Psoas muscle (tissue), 8 donors: ENCODE measurements around the gene IFI30. TPM values are rescaled to one million over a fixed set of nuclear protein-coding genes. Genes with fewer than 3 reads are reported as not detected.

Experiments
- ATAC-seq, 4 donors: fragments of 200-7000 bp; cut with Tn5 transposase; one replicate each; pipeline ENCODE4 v1.9.1; 2020; ENCODE audit warnings: moderate library complexity in 3 of 4, mild to moderate bottlenecking in 2 of 4
- DNase-seq, 2 donors: peaks; one replicate each; pipeline ENCODE4 v3.0.0-alpha.2; 2020
- H3K27ac ChIP-seq: fragments of 200-600 bp; one replicate; pipeline ENCODE4 v1.8.0; 2022
- H3K27me3 ChIP-seq, 3 donors: fragments of 200-600 bp in 1 of 3; one replicate each; pipeline versions ENCODE4 v1.6.1 to v1.8.0; 2013 to 2022; ENCODE audit warnings: low read length in 2 of 3, mild to moderate bottlenecking in 2 of 3, moderate library complexity in 1 of 3; ENCODE audit not compliant: insufficient read depth in 3 of 3
- H3K36me3 ChIP-seq, 2 donors: fragments of 200-600 bp in 1 of 2; one replicate each; pipeline versions ENCODE4 v1.6.1 to v1.8.0; 2013 to 2022; ENCODE audit warnings: low read depth in 1 of 2, mild to moderate bottlenecking in 1 of 2, moderate library complexity in 1 of 2; ENCODE audit not compliant: insufficient read depth in 1 of 2
- H3K4me1 ChIP-seq: fragments of 200-600 bp; one replicate; pipeline ENCODE4 v1.8.0; 2022
- H3K4me3 ChIP-seq: fragments of 200-600 bp; one replicate; pipeline ENCODE4 v1.8.0; 2022; ENCODE audit warnings: mild to moderate bottlenecking
- H3K9me3 ChIP-seq: fragments of 200-600 bp; one replicate; pipeline ENCODE4 v1.8.0; 2022
- CTCF ChIP-seq: fragments of 200-600 bp; IDR thresholded peaks from one replicate; pipeline ENCODE4 v1.8.0; 2022; ENCODE audit warnings: antibody characterized with exemption
- WGBS, 3 donors: extraction: QIAGEN DNeasy Blood & Tissue Kit; methylation state at CpG; one replicate each; pipeline versions ENCODE4 v1.1.6 to v1.1.7; 2013; 5-methylcytosine and 5-hydroxymethylcytosine counted together
- intact Hi-C, 2 donors: fragments of 100-400 bp; cut with DNase I; formaldehyde crosslinking; loops; one replicate each; pipeline versions ENCODE4 v1.11.0 to v1.14.2; 2022
- polyA plus RNA-seq, 3 donors: library from polyadenylated mRNA; stranded (reverse); fragments of 200-250 nt; gene quantifications; one replicate each; pipeline ENCODE4 v1.2.3, GENCODE V29; 2013
- total RNA-seq, 4 donors: library from RNA; stranded (reverse); fragmentation: NEBNext Ultra II Directional in 2 of 4; extraction: Animal tissue kit (Norgen Biotek cat#: 25700) in 2 of 4; gene quantifications; one replicate each; pipeline versions ENCODE4 v1.2.1 to v1.2.4, GENCODE V29; 2021 to 2023
- donor health status: healthy with polysubstance abuse.
- donor health status: DM: no; HTN: no; CAD: no; lungs with moderate emphysema.
- donor health status: Bipolar disorder and iron deficiency.
- donor health status: healthy.
- donor health status: DM: yes; HTN: yes; CAD: no.
- donor health status: DM: no; HTN: no; CAD: no.
- donor health status: DM: no; HTN: no; CAD: no.
- donor health status: DM: yes; HTN: yes; CAD: no.

Gene IFI30
- total and polyA plus RNA-seq, 7 donors, result 1.4 to 21.5 (median 10.1) TPM

- Histone ChIP-seq H3K4me3 (peak within 1 kb of the TSS; percentile 90), H3K27ac (peak within 1 kb of the TSS; percentile 93), H3K9me3 (no peaks in the 10 kb centered on the region), H3K36me3 (peaks cover 0 to 20% of the 10 kb centered on the region in 2 donors), H3K27me3 (no peaks in the 10 kb centered on the region), H3K4me1 (peaks cover 11% of the 10 kb centered on the region)
- peak; percentile 93 to 96 (median 94) for ATAC-seq
- no peak for TF ChIP-seq CTCF
- 0 to 1% (median 0%) methylated on average over 69 to 74 of the region's 74 CpGs for WGBS, 3 donors
- peak; percentile 100 for DNase-seq
- intact Hi-C loops, result no loop called here
These were observed 19.2 kb downstream of the IFI30 start, which contains the start of gene MPV17L2 for GRCh38 chr19:18192673-18193387. TSS of gene MPV17L2 (plus strand) at chr19:18193218. CDS start at chr19:18193282, 64 bp downstream.

- WGBS, 3 donors, result 4 to 5% (median 4%) methylated on average over 39 to 46 of the region's 46 CpGs
- Histone ChIP-seq H3K36me3 (peaks cover 0 to 28% of the 10 kb centered on the region in 2 donors), H3K27me3 (no peaks in the 10 kb centered on the region), H3K4me1 (peaks cover 11% of the 10 kb centered on the region), H3K9me3 (no peaks in the 10 kb centered on the region), H3K4me3 (peak overlapping the region; percentile 90), H3K27ac (peak overlapping the region; percentile 93)
- ATAC-seq, result no peak
- no peak for TF ChIP-seq CTCF
- peak in 1 of 2 donors; percentile 58 for DNase-seq
- intact Hi-C loops, result no loop called here
These were observed 20.0 kb downstream of the IFI30 start for GRCh38 chr19:18193388-18194180.

- DNase-seq, result no peak
- H3K4me1 ChIP-seq, result peaks cover 11% of the 10 kb centered on the region
- peaks cover 0 to 33% of the 10 kb centered on the region in 2 donors for H3K36me3 ChIP-seq
- no peak for ATAC-seq
- no peak for TF ChIP-seq CTCF
- WGBS, 3 donors, result 53 to 57% (median 57%) methylated on average over 12 of the region's 12 CpGs
- H3K27me3 ChIP-seq, result no peaks in the 10 kb centered on the region
- no peak overlapping the region for H3K27ac ChIP-seq
- intact Hi-C loops, result no loop called here
- H3K4me3 ChIP-seq, result peak overlapping the region; percentile 90
- H3K9me3 ChIP-seq, result no peaks in the 10 kb centered on the region
These were observed 20.5 kb downstream of the IFI30 start for GRCh38 chr19:18194181-18194530.

GRCh38 chr19:18194554-18195238, 21.1 kb downstream of the IFI30 start:
- DNase-seq, result peak in 1 of 2 donors; percentile 66
- intact Hi-C loops, result no loop called here

More at GRCh38 chr19:18194554-18195238, 21.1 kb downstream of the IFI30 start:
- no peak for TF ChIP-seq CTCF
- H3K9me3 ChIP-seq, result no peaks in the 10 kb centered on the region
- ATAC-seq, result no peak
- no peak overlapping the region for H3K27ac ChIP-seq
- peak overlapping the region; percentile 90 for H3K4me3 ChIP-seq
- no peaks in the 10 kb centered on the region for H3K27me3 ChIP-seq
- H3K4me1 ChIP-seq, result peaks cover 11% of the 10 kb centered on the region
- WGBS, 3 donors, result 43 to 47% (median 46%) methylated on average over 26 to 27 of the region's 27 CpGs
- peaks cover 0 to 37% of the 10 kb centered on the region in 2 donors for H3K36me3 ChIP-seq
